Stomach smooth muscle (tissue), 2 donors: ENCODE measurements around the gene TAMALIN.

ENCODE experiments used
- H3K27ac ChIP-seq: one replicate; pipeline ENCODE4 v1.7.0; 2013; ENCODE audit warnings: mild to moderate bottlenecking, low read length, inconsistent platforms
- H3K27me3 ChIP-seq, 2 donors: one replicate each; pipeline ENCODE4 v1.7.0; 2013; ENCODE audit warnings: low read length in 2 of 2; ENCODE audit not compliant: insufficient read depth in 2 of 2, control insufficient read depth in 1 of 2
- H3K36me3 ChIP-seq, 2 donors: one replicate each; pipeline ENCODE4 v1.7.0; 2013; ENCODE audit warnings: low read length in 2 of 2; ENCODE audit not compliant: control insufficient read depth in 2 of 2, insufficient read depth in 2 of 2
- H3K4me1 ChIP-seq: one replicate; pipeline ENCODE4 v1.7.0; 2013; ENCODE audit warnings: low read length; ENCODE audit not compliant: control insufficient read depth, insufficient read depth
- H3K4me3 ChIP-seq, 2 donors: one replicate each; pipeline ENCODE4 v1.7.0; 2013; ENCODE audit warnings: low read length in 2 of 2
- H3K9ac ChIP-seq, 2 donors: one replicate each; pipeline ENCODE4 v1.7.0; 2013; ENCODE audit warnings: low read length in 2 of 2, mild to moderate bottlenecking in 1 of 2
- H3K9me3 ChIP-seq, 2 donors: one replicate each; pipeline ENCODE4 v1.7.0; 2013; ENCODE audit warnings: low read length in 2 of 2; ENCODE audit not compliant: control insufficient read depth in 2 of 2
- donor health status: healthy.
- donor health status: Pancreatic carcinoma.

Gene TAMALIN

DNA sequence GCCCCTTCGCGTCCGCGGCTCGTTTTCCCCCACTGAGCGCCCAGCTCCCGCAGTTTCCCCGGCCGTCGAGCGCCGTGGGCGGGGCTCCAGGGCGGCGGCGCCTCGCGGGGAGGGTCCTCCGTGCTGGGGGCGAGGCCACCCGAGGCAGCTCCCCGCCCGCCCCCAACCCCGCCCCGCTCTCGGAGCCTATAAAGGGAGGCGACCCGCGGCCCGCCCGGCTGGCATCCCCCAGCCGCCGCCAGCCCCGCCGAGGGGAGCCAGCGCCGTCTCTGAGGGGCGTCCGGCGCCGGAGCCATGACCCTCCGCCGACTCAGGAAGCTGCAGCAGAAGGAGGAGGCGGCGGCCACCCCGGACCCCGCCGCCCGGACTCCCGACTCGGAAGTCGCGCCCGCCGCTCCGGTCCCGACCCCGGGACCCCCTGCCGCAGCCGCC, at the start of gene TAMALIN:
Gene TAMALIN, plus strand, starts transcription at position 221 of the 432 bp plus-strand sequence. Its CDS starts 74 bp downstream, at position 295.
- no peaks in the 10 kb centered on the region for H3K36me3 ChIP-seq

DNA sequence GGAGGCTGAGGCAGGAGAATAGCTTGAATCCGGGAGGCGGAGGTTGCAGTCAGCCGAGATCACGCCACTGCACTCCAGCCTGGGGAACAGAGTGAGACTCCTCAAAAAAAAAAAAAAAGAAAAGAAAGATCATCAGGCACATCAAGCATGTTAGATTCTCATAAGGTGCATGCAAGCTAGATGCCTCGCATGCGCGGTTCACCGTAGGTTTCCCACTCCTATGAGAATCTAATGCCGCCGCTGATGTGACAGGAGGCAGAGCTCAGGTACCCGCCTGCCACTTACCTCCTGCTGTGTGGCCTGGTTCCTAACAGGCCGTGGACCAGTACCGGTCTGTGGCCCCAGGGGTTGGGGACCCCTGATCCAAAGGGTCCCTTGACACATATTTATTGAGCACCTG, 48.2 kb upstream of the TAMALIN start:
- Histone ChIP-seq H3K27ac (no peak overlapping the region), H3K9me3 (no peaks in the 10 kb centered on the region), H3K4me1 (peaks cover 35% of the 10 kb centered on the region)

More for the DNA sequence above, at the start of gene TAMALIN:
- H3K27ac ChIP-seq, result peak within 1 kb of the TSS; percentile 67
- no peaks in the 10 kb centered on the region for H3K9me3 ChIP-seq
- peaks cover 19 to 24% of the 10 kb centered on the region in 2 donors for H3K27me3 ChIP-seq
- H3K4me3 ChIP-seq, result peak within 1 kb of the TSS; percentile 60 to 72
- peaks cover 36% of the 10 kb centered on the region for H3K4me1 ChIP-seq
- peak within 1 kb of the TSS; percentile 48 to 55 for H3K9ac ChIP-seq

DNA sequence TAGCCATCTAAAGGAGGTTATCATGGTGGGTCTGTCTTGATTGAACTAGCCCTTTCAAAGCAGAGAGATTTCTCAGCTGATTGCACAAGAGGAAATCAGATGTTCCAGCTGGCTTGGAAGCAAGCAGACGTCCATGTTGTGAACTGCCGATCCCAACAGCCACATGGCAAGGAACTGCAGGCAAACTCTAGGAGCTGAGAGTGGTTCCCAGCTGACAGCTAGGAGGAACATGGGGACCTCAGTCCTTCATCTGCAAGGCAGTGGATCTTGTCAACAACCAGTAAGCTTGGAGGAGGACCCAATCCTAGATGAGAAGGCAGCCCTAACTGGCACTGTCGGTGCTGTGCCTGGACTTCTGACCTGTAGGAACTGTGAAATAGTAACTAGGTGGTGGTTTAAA, 47.5 kb upstream of the TAMALIN start:
- H3K9me3 ChIP-seq, result no peaks in the 10 kb centered on the region
- peaks cover 35% of the 10 kb centered on the region for H3K4me1 ChIP-seq
- no peak overlapping the region for H3K9ac ChIP-seq
- no peaks in the 10 kb centered on the region for H3K27me3 ChIP-seq
- no peak overlapping the region for H3K4me3 ChIP-seq
- H3K36me3 ChIP-seq, result no peaks in the 10 kb centered on the region
- H3K27ac ChIP-seq, result no peak overlapping the region

More for the DNA sequence above, 48.2 kb upstream of the TAMALIN start:
- no peaks in the 10 kb centered on the region for H3K27me3 ChIP-seq
- H3K4me3 ChIP-seq, result no peak overlapping the region
- H3K9ac ChIP-seq, result no peak overlapping the region
- no peaks in the 10 kb centered on the region for H3K36me3 ChIP-seq

DNA sequence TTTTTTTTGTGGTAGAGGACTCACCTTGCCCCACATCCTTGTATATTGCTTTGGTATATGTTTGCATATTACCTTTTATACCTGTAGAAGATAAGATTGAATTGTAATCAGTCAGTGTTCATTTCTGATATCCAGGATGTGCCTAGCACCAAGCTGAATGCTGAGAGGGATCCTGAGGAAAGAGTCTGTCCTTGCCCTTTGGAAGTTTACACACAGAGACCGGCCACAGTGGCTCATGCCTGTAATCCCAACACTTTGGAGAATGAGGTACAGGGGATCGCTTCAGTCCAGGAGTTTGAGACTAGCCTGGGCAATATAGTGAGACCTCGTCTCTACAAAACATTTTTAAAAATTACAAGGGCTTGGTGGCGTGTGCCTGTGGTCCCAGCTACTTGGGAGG, 46.8 kb upstream of the TAMALIN start:
- no peak overlapping the region for H3K4me3 ChIP-seq
- no peaks in the 10 kb centered on the region for H3K27me3 ChIP-seq
- no peak overlapping the region for H3K27ac ChIP-seq
- H3K4me1 ChIP-seq, result peaks cover 30% of the 10 kb centered on the region
- no peaks in the 10 kb centered on the region for H3K36me3 ChIP-seq
- H3K9ac ChIP-seq, result no peak overlapping the region
- H3K9me3 ChIP-seq, result no peaks in the 10 kb centered on the region

DNA sequence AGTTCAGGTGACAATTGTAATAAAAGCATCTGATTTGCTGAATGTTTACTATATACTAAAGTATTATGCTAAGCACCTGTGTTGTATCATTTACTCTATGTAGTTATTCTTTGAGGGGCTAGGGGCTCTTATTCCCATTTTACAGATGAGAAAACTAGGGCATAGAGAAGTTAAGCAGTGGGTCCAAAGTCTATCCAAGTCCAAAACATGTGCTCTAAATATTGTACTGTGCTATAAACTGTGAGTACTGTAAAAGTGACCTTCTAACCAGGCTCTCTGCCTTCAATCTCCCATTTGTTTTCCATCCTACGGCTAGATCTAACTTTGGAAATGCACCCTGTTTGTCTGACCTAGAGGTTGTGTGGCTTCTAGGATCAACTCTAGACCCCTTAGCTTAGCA, 46.3 kb upstream of the TAMALIN start:
- H3K27me3 ChIP-seq, result no peaks in the 10 kb centered on the region
- H3K36me3 ChIP-seq, result no peaks in the 10 kb centered on the region
- H3K9me3 ChIP-seq, result no peaks in the 10 kb centered on the region
- no peak overlapping the region for H3K4me3 ChIP-seq
- H3K27ac ChIP-seq, result no peak overlapping the region
- H3K9ac ChIP-seq, result no peak overlapping the region
- peaks cover 25% of the 10 kb centered on the region for H3K4me1 ChIP-seq

DNA sequence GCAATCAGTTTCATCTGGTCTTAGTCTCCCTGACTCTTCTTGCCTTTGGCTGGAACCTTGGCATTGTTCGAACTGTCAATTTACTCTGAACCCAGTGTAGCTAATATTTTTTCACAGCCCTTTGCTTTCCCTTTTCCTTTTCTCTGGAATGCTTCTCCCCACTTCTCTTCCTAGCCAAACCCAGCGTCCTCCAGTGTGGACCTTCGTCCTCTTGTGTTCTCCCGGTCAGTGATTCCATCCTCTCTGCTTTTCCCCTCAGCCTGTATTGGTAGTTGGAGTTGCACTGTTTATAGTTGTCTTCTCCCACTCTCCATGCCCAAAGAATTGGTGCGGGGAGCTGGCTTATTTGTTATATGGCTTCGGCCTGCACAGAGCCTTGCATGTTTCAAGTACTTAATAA, 45.9 kb upstream of the TAMALIN start:
- H3K27ac ChIP-seq, result no peak overlapping the region
- H3K9me3 ChIP-seq, result no peaks in the 10 kb centered on the region
- H3K27me3 ChIP-seq, result no peaks in the 10 kb centered on the region
- H3K4me3 ChIP-seq, result no peak overlapping the region
- H3K9ac ChIP-seq, result no peak overlapping the region
- H3K36me3 ChIP-seq, result no peaks in the 10 kb centered on the region
- peaks cover 21% of the 10 kb centered on the region for H3K4me1 ChIP-seq

DNA sequence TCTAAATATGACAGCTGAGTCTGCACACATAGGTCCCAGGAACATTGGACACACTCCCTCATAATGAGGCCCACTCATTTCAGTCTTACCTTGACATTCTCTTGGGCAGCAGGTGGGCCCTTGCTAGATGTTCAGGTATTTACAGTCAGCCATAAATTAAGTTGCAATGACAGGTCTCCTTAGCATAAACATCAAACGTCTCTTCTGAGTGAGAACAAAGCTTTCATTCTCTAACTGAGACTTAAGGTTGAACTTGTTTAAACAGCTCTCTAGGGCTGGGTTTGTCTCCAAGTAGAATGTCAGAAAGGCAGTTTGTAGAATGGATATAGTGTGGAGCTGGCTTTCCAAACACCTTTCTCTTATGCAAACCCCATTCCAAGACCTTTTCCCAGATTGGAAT, 44.9 kb upstream of the TAMALIN start:
- H3K27me3 ChIP-seq, result no peaks in the 10 kb centered on the region
- no peak overlapping the region for H3K4me3 ChIP-seq
- no peaks in the 10 kb centered on the region for H3K9me3 ChIP-seq
- H3K9ac ChIP-seq, result no peak overlapping the region
- no peaks in the 10 kb centered on the region for H3K36me3 ChIP-seq
- no peak overlapping the region for H3K27ac ChIP-seq
- peaks cover 19% of the 10 kb centered on the region for H3K4me1 ChIP-seq

DNA sequence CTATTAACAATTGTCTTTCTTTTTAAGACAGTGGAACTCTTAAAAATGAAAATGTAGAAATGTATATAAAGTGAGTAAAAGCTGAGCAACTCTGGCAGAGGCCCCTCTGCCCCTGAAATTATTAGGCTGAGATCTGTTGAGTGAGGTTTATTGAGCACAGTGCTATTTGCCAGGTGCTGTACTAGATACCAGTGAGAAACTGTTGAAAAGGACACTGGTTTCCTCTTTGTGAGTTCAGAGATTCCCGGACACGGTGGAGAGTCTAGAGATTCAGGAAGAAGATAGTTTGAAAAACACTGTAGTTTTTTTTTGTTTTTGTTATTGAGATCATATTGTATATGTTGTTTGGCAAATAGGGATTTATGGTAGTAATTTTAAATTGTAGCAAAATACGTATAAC, 44.0 kb upstream of the TAMALIN start:
- H3K4me3 ChIP-seq, result no peak overlapping the region
- peaks cover 17% of the 10 kb centered on the region for H3K4me1 ChIP-seq
- H3K36me3 ChIP-seq, result no peaks in the 10 kb centered on the region
- no peaks in the 10 kb centered on the region for H3K27me3 ChIP-seq
- no peaks in the 10 kb centered on the region for H3K9me3 ChIP-seq
- H3K9ac ChIP-seq, result no peak overlapping the region
- H3K27ac ChIP-seq, result no peak overlapping the region

DNA sequence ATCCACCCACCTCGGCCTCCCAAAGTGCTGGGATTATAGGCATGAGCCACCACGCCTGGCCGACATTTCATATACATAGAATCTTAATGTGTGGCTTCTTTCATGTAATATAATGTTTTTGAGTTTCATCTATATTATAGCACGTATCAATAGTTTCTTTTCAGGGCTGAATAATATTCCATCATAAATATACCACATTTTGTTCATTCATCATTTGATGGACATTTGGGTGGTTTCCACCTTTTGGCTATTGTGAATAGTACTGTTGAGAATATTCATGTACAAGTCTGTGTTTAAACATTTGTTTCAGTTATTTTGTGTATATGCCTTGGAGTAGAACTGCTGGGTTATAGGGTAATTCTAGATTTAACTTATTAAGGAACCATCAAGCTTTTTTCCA, 43.3 kb upstream of the TAMALIN start:
- Histone ChIP-seq H3K4me1 (peaks cover 15% of the 10 kb centered on the region), H3K27me3 (no peaks in the 10 kb centered on the region)

DNA sequence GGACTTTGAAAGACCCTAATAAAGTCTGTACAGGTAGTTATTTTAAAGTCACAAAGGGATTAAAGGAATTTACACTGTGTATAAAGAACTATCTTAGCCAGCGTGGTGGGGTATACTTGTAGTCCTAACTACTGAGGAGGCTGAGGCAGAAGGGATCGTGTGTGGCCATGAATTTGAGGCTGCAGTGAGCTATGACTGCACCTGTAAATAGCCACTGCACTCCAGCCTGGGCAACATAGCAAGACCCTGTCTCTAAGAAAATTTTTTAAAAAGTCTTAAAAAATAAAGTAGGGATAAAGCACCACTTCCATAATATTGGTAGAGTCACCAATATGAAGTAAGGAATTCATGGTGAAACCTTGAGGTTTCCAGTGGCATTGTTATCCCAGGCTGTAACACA, 37.1 kb upstream of the TAMALIN start:
- Histone ChIP-seq H3K36me3 (no peaks in the 10 kb centered on the region), H3K27me3 (no peaks in the 10 kb centered on the region), H3K4me1 (peaks cover 9% of the 10 kb centered on the region), H3K27ac (no peak overlapping the region), H3K9me3 (no peaks in the 10 kb centered on the region), H3K4me3 (no peak overlapping the region), H3K9ac (no peak overlapping the region)

More for the DNA sequence above, 43.3 kb upstream of the TAMALIN start:
- H3K4me3 ChIP-seq, result no peak overlapping the region
- no peak overlapping the region for H3K27ac ChIP-seq
- H3K9ac ChIP-seq, result no peak overlapping the region
- no peaks in the 10 kb centered on the region for H3K36me3 ChIP-seq
- no peaks in the 10 kb centered on the region for H3K9me3 ChIP-seq

DNA sequence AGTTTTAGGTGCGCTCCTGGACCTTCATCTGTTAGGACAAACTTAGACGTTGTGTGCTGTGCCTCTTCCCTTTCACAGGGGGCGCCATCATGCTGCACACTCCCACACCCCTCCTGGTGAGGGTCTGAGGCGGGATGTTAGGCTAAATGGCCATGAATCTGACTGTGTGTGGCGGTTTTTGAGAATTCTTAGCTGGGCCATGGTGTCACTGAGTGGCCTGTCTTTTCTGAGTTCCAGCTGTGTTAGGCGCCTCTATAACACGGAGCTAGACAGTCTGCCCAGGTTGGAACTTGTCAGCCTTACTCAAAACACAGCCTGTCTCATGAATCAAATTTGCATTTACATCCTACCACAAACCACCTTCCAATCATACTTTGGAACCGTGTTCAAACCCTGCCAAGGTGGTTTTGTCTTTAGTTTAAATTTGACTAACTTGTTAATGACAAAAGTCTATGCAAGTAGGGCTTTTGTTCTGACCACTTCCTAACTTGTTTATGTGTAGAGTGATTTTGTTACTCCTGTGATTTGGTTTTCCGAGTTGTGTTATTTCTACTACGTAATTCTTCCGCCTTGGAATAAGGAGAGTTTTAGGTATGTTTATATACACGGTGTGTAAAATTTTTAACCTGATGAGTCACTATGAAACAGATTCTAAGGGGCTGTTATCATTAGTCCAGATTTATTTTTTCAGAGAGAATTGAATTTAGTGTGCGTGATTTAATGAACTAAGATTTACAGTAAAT, 35.7 kb upstream of the TAMALIN start:
- H3K4me3 ChIP-seq, result no peak overlapping the region
- no peak overlapping the region for H3K27ac ChIP-seq
- no peak overlapping the region for H3K9ac ChIP-seq
- no peaks in the 10 kb centered on the region for H3K9me3 ChIP-seq
- peaks cover 9% of the 10 kb centered on the region for H3K4me1 ChIP-seq
- no peaks in the 10 kb centered on the region for H3K27me3 ChIP-seq
- peaks cover 7% of the 10 kb centered on the region in 2 donors for H3K36me3 ChIP-seq
